GM12878 (cell line): ENCODE data around the gene EFNA1. TPM values are rescaled to one million over a fixed set of nuclear protein-coding genes. Genes with fewer than 3 reads are reported as not detected.

Source experiments
- ATAC-seq: fragments of 200-7000 bp; cut with Tn5 transposase; 3 replicates; pipeline ENCODE4 v1.9.1; 2020; ENCODE audit warnings: mild to moderate bottlenecking, moderate library complexity
- BruUV-seq: library from RNA; stranded (reverse); fragments of 400-500 nt; replicated peaks from 2 replicates; lab custom pipeline; 2021; lab: Mats Ljungman, UMichigan
- CTCF ChIA-PET: fragments of 300-600 bp; sonication (Branson Sonifier 250); formaldehyde crosslinking; extraction: SDS; loops from one replicate; lab custom pipeline; 2021; ENCODE audit warnings: inconsistent platforms; lab: Yijun Ruan, JAX
- POLR2A ChIA-PET: fragments of 350-600 bp; formaldehyde crosslinking; extraction: SDS; loops from one replicate; lab custom pipeline; 2021; ENCODE audit warnings: inconsistent platforms; lab: Charles Lee
- RAD21 ChIA-PET: fragments of 300-600 bp; sonication (Branson Sonifier 250); formaldehyde crosslinking; loops from one replicate; lab custom pipeline; 2023; ENCODE audit warnings: antibody characterized with exemption; ENCODE audit not compliant: unreplicated experiment; lab: Charles Lee
- SMC1A ChIA-PET: fragments of 300-600 bp; sonication (Branson Sonifier 250); formaldehyde crosslinking; loops from one replicate; lab custom pipeline; 2023; ENCODE audit not compliant: unreplicated experiment, uncharacterized antibody; lab: Charles Lee
- DNase-seq: peaks from one replicate; pipeline ENCODE4 v3.0.0-alpha.2; 2011; ENCODE audit warnings: low read depth, low spot score
- FAIRE-seq: peaks from 3 replicates; lab custom pipeline; 2011; peaks lifted over from hg19 to GRCh38; lab: Jason Lieb, UNC
- H2AFZ ChIP-seq: 2 replicates; pipeline ENCODE4 v1.6.0; 2011; ENCODE audit warnings: low read depth, low read length, control low read depth; ENCODE audit not compliant: control insufficient read depth
- H3K27ac ChIP-seq: 2 replicates; pipeline ENCODE4 v1.5.1; 2011; ENCODE audit warnings: control low read depth; ENCODE audit not compliant: control insufficient read depth, insufficient read depth
- H3K27me3 ChIP-seq, 2 experiments: replicated peaks in 1 of 2; 2 replicates each; pipeline versions ENCODE4 v1.6.0 to v1.6.1; 2011; ENCODE audit warnings: low read length in 1 of 2; ENCODE audit not compliant: control insufficient read depth in 2 of 2, insufficient read depth in 2 of 2
- H3K36me3 ChIP-seq, 2 experiments: 2 replicates each; pipeline ENCODE4 v1.5.1; 2011; ENCODE audit warnings: low read length in 1 of 2; ENCODE audit not compliant: control insufficient read depth in 2 of 2, insufficient read depth in 2 of 2
- H3K4me1 ChIP-seq: 2 replicates; pipeline ENCODE4 v1.6.1; 2011; ENCODE audit warnings: mild to moderate bottlenecking, low read length, moderate library complexity, mixed read lengths; ENCODE audit not compliant: control insufficient read depth, insufficient read depth
- H3K4me2 ChIP-seq: 2 replicates; pipeline ENCODE4 v1.6.0; 2011; ENCODE audit warnings: control low read depth; ENCODE audit not compliant: control insufficient read depth, insufficient read depth
- H3K4me3 ChIP-seq: fragments of 200-600 bp; sonication (generic); 2 replicates; pipeline ENCODE4 v1.5.1; 2016
- H3K79me2 ChIP-seq: 2 replicates; pipeline ENCODE4 v1.6.0; 2011; ENCODE audit warnings: low read length; ENCODE audit not compliant: control insufficient read depth, insufficient read depth
- H3K9ac ChIP-seq: 2 replicates; pipeline ENCODE4 v1.8.0; 2011; ENCODE audit warnings: low read length, control low read depth, mixed read lengths; ENCODE audit not compliant: control insufficient read depth, insufficient read depth
- H3K9me3 ChIP-seq: replicated peaks from 3 replicates; pipeline ENCODE4 v1.5.1; 2011; ENCODE audit warnings: mild to moderate bottlenecking, low read length; ENCODE audit not compliant: control insufficient read depth, insufficient read depth
- H4K20me1 ChIP-seq: 2 replicates; pipeline ENCODE4 v1.6.0; 2011; ENCODE audit not compliant: control insufficient read depth, insufficient read depth
- BRCA1 ChIP-seq: IDR thresholded peaks from 2 replicates; pipeline ENCODE4 v1.6.1; 2011; ENCODE audit warnings: low read depth, low read length, improper control_type of control experiment
- MTA2 ChIP-seq: fragments of 450-650 bp; IDR thresholded peaks from 2 replicates; pipeline ENCODE4 v1.6.1; 2016; ENCODE audit warnings: low read depth, mild to moderate bottlenecking, moderate library complexity
- MYB ChIP-seq: fragments of 150-350 bp; IDR thresholded peaks from 2 replicates; pipeline ENCODE4 v1.6.1; 2014; ENCODE audit warnings: mild to moderate bottlenecking, low read depth, low read length, borderline replicate concordance
- TAF1 ChIP-seq: IDR thresholded peaks from 2 replicates; pipeline ENCODE4 v1.6.1; 2011; ENCODE audit warnings: mild to moderate bottlenecking, low read depth, low read length, borderline replicate concordance
- ZNF592 ChIP-seq: fragments of 450-650 bp; IDR thresholded peaks from 2 replicates; pipeline ENCODE4 v1.6.1; 2017; ENCODE audit warnings: mild to moderate bottlenecking, moderate library complexity
- WGBS: methylation state at CpG from one replicate; pipeline ENCODE4 v1.1.6; 2016; ENCODE audit warnings: low lambda C conversion rate; ENCODE audit not compliant: insufficient replicate concordance, insufficient coverage; ENCODE audit errors: missing lambda C conversion rate; 5-methylcytosine and 5-hydroxymethylcytosine counted together
- in situ Hi-C: fragments of 300-500 bp; cut with MboI; formaldehyde crosslinking; loops from 9 replicates; pipeline ENCODE4 v1.14.3; 2018; ENCODE audit warnings: mixed read lengths
- intact Hi-C: fragments of 100-400 bp; cut with micrococcal nuclease; formaldehyde crosslinking; loops from one replicate; pipeline ENCODE4 v1.14.2; 2022; ENCODE audit not compliant: unreplicated experiment
- polyA plus RNA-seq, 11 experiments: library from polyadenylated mRNA; depleted of rRNA in 4 of 11; unstranded in 6 of 11; stranded (reverse) in 5 of 11; fragments of >200 nt; fragmentation: Nextera tagmentation in 4 of 11; fragmentation: Illumina TruSeq in 1 of 11; extraction: Ambion mirVana in 4 of 11; extraction: Trizol in 1 of 11; gene quantifications; 1 replicate in 1 of 11; 2 replicates in 10 of 11; pipeline versions ENCODE4 v1.2.1 to v1.2.3, GENCODE V29; 2011 to 2016; ENCODE audit warnings: inconsistent platforms in 2 of 11, missing spikeins in 2 of 11, low read depth in 1 of 11
- total RNA-seq, 4 experiments: library from RNA; depleted of rRNA in 3 of 4; stranded (reverse); fragments of >200 nt in 3 of 4; fragmentation: Illumina TruSeq in 1 of 4; extraction: Trizol in 1 of 4; gene quantifications; 2 replicates each; pipeline versions ENCODE4 v1.2.1 to v1.2.3, GENCODE V29; 2013 to 2021

Gene EFNA1
- total and polyA plus RNA-seq, 10 of the 15 experiments (the other 5 are each of a cell fraction or from before 2014, with no cell fraction given): 0.13 to 7.5 (median 0.28) TPM; not detected in 5

DNA sequence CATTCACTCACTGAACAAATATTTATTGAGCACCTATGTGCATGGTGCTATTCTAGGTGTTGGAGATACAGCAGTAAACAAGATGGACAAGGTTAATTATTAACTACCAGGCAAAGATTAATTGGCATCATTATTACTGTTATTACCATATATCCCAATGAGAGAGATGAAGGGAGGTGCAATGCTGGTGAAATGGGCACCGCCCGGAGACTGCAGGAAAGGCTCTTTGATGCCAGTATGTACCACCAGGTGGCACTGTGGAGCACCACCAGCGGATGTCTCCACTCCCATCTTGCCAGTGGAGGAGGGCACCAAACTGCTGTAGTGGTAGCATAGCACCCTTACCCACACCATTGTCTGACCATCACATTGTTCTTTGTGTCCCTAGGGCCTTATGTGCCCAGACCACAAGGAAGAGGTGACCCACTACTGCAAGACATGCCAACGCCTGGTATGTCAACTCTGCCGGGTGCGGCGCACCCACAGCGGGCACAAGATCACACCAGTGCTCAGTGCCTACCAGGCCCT is 48.9 kb downstream of the EFNA1 start (continued):
- TF ChIP-seq ZNF592: 0 out of 2 replicates have a peak, but pooled peaks have one; percentile 42
- TF ChIP-seq BRCA1: no peak
- TF ChIP-seq MTA2: peak; percentile 46

DNA sequence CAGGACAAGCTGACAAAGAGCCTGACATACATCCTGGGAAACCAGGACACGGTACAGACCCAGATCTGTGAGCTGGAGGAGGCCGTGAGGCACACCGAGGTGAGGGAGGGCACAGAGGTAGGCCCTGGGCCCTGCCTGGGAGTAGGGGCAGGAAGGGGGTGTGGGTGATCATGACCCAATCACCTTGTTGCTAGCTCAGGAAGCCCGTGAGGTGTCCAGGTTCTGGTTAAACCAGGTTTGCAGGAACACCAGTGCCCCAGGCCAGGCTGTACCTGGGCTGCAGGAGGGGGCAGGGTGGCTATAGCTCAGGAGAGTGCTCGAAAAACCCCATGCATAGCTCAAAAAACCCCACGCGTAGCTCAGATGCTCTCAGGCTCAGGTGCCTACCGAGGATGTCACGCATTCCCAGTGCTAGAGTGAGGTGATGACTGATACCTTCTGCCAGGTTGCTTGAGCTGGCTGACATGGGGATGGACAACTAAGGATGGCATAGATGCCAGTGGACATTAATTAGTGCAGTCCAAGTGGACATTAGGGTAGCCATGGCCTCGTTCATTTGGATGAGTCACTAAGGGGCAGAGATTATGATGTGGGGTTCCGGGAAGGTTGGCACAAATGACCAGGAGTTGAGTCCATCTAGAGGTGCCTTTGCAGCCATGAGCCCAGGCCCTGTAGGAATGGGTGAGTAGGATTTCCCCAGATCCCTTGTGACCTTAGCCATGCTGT is 49.7 kb downstream of the EFNA1 start:
- BruUV-seq: no TSS peak
- CTCF ChIA-PET: interaction anchor here (0.6 to 9.7 kb wide), 17 partner anchors 8 to 556 kb away, joined by 3 to 244 read pairs (median 4); partner anchors contain the start of genes SLC50A1 and THBS3

More for the DNA sequence above, 49.7 kb downstream of the EFNA1 start:
- Histone ChIP-seq H3K27ac (no peak overlapping the region), H3K4me3 (no peak overlapping the region), H2AFZ (no peak overlapping the region), H3K9ac (no peak overlapping the region), H3K79me2 (peaks cover 7% of the 10 kb centered on the region), H3K4me2 (no peak overlapping the region), H3K9me3 (no peaks in the 10 kb centered on the region), H4K20me1 (no peaks in the 10 kb centered on the region), H3K36me3 (no peaks in the 10 kb centered on the region), H3K4me1 (peaks cover 20% of the 10 kb centered on the region), H3K27me3 (no peaks in the 10 kb centered on the region)
- ChIA-PET RAD21 (interaction anchor here (1.0 to 4.8 kb wide), 7 partner anchors 17 to 161 kb away, joined by 3 to 77 read pairs (median 6); no protein-coding TSS in a partner anchor), SMC1A (interaction anchor here (0.5 to 2.0 kb wide), 9 partner anchors 8 to 87 kb away, joined by 3 to 29 read pairs (median 5); partner anchors contain the start of genes MTX1 and THBS3), POLR2A (interaction anchor here (0.6 to 7.4 kb wide), 6 partner anchors 8 to 48 kb away, joined by 3 to 77 read pairs (median 4); no protein-coding TSS in a partner anchor)
- in situ Hi-C loops (no loop called here), intact Hi-C loops (no loop called here)
- no peak for TF ChIP-seq TAF1
- no peak for TF ChIP-seq MYB
- FAIRE-seq (peak; percentile 57), DNase-seq (no peak), ATAC-seq (no peak)
- 45% methylated on average over 11 of the region's 11 CpGs for WGBS
